HL-60 (cell line): ENCODE results near the gene NFIX.

ENCODE experiments used
- SPI1 ChIP-seq: IDR thresholded peaks from 2 replicates; pipeline ENCODE4 v1.6.1; 2012; ENCODE audit warnings: low read depth, mild to moderate bottlenecking, borderline replicate concordance
- TF ChIP-seq, protein P1 (sequence below): IDR thresholded peaks from one replicate; pipeline ENCODE4 v1.5.1; 2011; ENCODE audit warnings: low read length, control low read depth, inconsistent platforms; ENCODE audit not compliant: insufficient read depth

DNA sequence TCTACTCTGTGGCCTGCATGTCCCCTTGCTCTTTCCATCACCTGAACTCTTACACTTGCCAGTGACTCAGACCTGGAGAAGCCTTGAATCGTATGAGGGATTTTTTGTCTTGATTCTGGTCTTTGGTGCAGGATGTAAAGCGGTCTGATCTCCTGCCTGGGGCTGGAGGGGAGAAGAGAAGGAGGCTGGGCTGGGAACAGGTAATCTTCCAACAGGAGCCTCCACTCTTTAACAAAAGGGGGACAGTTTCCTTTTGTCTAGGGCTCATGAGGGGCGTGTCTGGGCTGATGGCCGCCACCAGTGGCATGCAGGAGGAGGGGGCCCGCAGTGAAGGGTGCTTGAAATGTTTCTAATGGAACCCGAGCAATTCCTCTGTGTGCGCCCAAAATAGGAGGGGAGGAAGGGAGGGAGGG is 24.7 kb downstream of the NFIX start:
- TF ChIP-seq SPI1 = no peak
- TF ChIP-seq, protein P1, sequence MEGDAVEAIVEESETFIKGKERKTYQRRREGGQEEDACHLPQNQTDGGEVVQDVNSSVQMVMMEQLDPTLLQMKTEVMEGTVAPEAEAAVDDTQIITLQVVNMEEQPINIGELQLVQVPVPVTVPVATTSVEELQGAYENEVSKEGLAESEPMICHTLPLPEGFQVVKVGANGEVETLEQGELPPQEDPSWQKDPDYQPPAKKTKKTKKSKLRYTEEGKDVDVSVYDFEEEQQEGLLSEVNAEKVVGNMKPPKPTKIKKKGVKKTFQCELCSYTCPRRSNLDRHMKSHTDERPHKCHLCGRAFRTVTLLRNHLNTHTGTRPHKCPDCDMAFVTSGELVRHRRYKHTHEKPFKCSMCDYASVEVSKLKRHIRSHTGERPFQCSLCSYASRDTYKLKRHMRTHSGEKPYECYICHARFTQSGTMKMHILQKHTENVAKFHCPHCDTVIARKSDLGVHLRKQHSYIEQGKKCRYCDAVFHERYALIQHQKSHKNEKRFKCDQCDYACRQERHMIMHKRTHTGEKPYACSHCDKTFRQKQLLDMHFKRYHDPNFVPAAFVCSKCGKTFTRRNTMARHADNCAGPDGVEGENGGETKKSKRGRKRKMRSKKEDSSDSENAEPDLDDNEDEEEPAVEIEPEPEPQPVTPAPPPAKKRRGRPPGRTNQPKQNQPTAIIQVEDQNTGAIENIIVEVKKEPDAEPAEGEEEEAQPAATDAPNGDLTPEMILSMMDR = no peak
